Hepatocyte (in vitro differentiated cells): Measurements from ENCODE around the gene SLC19A1.

Experiments
- EZH2 ChIP-seq: fragments of 200-600 bp; sonication (generic); IDR thresholded peaks from 2 replicates; pipeline ENCODE4 v1.6.1; 2016; ENCODE audit warnings: antibody characterized with exemption, mild to moderate bottlenecking, borderline replicate concordance
- EZH2phosphoT487 ChIP-seq: fragments of 200-600 bp; sonication (generic); IDR thresholded peaks from one replicate; pipeline ENCODE4 v1.6.1; 2018; ENCODE audit warnings: antibody characterized with exemption, mild to moderate bottlenecking, low read depth, moderate library complexity; ENCODE audit not compliant: unreplicated experiment, severe bottlenecking
- TF ChIP-seq, protein P1 (sequence below): fragments of 200-600 bp; sonication (generic); IDR thresholded peaks from 2 replicates; pipeline ENCODE4 v1.5.1; 2016; ENCODE audit warnings: antibody characterized with exemption, mild to moderate bottlenecking; ENCODE audit not compliant: poor library complexity

DNA sequence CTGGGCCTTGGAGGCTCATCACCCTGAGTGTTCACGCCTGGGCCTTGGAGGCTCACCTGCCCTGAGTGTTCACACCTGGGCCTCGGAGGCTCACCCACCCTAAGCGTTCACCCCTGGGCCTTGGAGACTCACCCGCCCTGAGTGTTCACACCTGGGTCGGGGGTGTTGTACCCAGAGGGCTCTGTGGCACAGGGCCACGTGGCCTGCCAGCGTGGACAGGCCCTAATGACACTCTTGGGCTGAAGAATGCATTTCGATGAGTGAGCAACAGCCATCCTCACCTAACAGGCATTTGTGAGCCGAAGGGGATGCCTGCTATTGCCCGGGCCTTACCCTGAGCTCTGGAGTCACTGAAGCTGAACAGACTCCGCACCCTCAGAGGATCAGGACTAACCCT is 17.5 kb downstream of the SLC19A1 start:
- TF ChIP-seq, protein P1, sequence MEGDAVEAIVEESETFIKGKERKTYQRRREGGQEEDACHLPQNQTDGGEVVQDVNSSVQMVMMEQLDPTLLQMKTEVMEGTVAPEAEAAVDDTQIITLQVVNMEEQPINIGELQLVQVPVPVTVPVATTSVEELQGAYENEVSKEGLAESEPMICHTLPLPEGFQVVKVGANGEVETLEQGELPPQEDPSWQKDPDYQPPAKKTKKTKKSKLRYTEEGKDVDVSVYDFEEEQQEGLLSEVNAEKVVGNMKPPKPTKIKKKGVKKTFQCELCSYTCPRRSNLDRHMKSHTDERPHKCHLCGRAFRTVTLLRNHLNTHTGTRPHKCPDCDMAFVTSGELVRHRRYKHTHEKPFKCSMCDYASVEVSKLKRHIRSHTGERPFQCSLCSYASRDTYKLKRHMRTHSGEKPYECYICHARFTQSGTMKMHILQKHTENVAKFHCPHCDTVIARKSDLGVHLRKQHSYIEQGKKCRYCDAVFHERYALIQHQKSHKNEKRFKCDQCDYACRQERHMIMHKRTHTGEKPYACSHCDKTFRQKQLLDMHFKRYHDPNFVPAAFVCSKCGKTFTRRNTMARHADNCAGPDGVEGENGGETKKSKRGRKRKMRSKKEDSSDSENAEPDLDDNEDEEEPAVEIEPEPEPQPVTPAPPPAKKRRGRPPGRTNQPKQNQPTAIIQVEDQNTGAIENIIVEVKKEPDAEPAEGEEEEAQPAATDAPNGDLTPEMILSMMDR, result no peak
- TF ChIP-seq EZH2 (no peak), EZH2phosphoT487 (no peak)
